CD4-positive, alpha-beta T cell (primary cell): ENCODE results near the gene TCTN2. TPM values are rescaled to one million over a fixed set of nuclear protein-coding genes. Genes with fewer than 3 reads are reported as not detected.

Experiments
- ATAC-seq: fragments of 200-7000 bp; cut with Tn5 transposase; one replicate; pipeline ENCODE4 v1.10.0; 2022; ENCODE audit warnings: mild to moderate bottlenecking; ENCODE audit not compliant: poor library complexity
- CTCF ChIA-PET: fragments of 350-600 bp; sonication (Branson Sonifier 250); formaldehyde crosslinking; loops from one replicate; lab custom pipeline; 2021; ENCODE audit warnings: antibody characterized with exemption, inconsistent platforms; lab: Charles Lee
- POLR2A ChIA-PET: fragments of 350-600 bp; sonication (Branson Sonifier 250); formaldehyde crosslinking; loops from one replicate; lab custom pipeline; 2021; ENCODE audit warnings: antibody characterized with exemption, inconsistent platforms; lab: Charles Lee
- DNase-seq, 14 experiments: peaks; one replicate each; pipeline ENCODE4 v3.0.0-alpha.2; 2013 to 2020; ENCODE audit warnings: mixed read lengths in 2 of 14
- H3K27ac ChIP-seq, 2 donors: one replicate each; pipeline versions ENCODE4 v1.5.1 to v1.7.0; 2013; ENCODE audit warnings: low read length in 2 of 2, low read depth in 1 of 2, mild to moderate bottlenecking in 1 of 2
- H3K27me3 ChIP-seq, 2 experiments: 1 replicate in 1 of 2; 2 replicates in 1 of 2; pipeline versions ENCODE4 v1.6.1 to v1.7.0; 2013; ENCODE audit warnings: low read length in 2 of 2, control low read depth in 1 of 2, mild to moderate bottlenecking in 1 of 2, moderate library complexity in 1 of 2; ENCODE audit not compliant: insufficient read depth in 2 of 2, control insufficient read depth in 1 of 2
- H3K36me3 ChIP-seq: one replicate; pipeline ENCODE4 v1.6.1; 2013; ENCODE audit warnings: low read length, control low read depth; ENCODE audit not compliant: insufficient read depth
- H3K4me1 ChIP-seq: one replicate; pipeline ENCODE4 v1.6.1; 2013; ENCODE audit warnings: low read length, control low read depth; ENCODE audit not compliant: insufficient read depth
- H3K4me3 ChIP-seq: one replicate; pipeline ENCODE4 v1.5.1; 2013; ENCODE audit warnings: mild to moderate bottlenecking, low read length, moderate library complexity
- H3K9me3 ChIP-seq, 2 experiments: 1 replicate in 1 of 2; 2 replicates in 1 of 2; pipeline versions ENCODE4 v1.6.1 to v1.7.0; 2013; ENCODE audit warnings: low read length in 2 of 2, mild to moderate bottlenecking in 2 of 2, control low read depth in 1 of 2, moderate library complexity in 1 of 2; ENCODE audit not compliant: control insufficient read depth in 1 of 2, insufficient read depth in 1 of 2
- H3K27ac Mint-ChIP-seq: one replicate; pipeline ENCODE4 v1.8.0; 2020; ENCODE audit warnings: mixed read lengths
- H3K27me3 Mint-ChIP-seq: one replicate; pipeline ENCODE4 v1.8.0; 2021; ENCODE audit warnings: mixed read lengths
- H3K36me3 Mint-ChIP-seq: one replicate; pipeline ENCODE4 v1.8.0; 2021; ENCODE audit warnings: low read depth, mixed read lengths
- H3K4me1 Mint-ChIP-seq: one replicate; pipeline ENCODE4 v1.8.0; 2021; ENCODE audit warnings: low read depth, mixed read lengths
- H3K4me3 Mint-ChIP-seq: one replicate; pipeline ENCODE4 v1.8.0; 2020; ENCODE audit warnings: mild to moderate bottlenecking, mixed read lengths
- H3K9me3 Mint-ChIP-seq: one replicate; pipeline ENCODE4 v1.8.0; 2020; ENCODE audit warnings: mixed read lengths
- CTCF ChIP-seq: fragments of 200-600 bp; IDR thresholded peaks from one replicate; pipeline ENCODE4 v1.8.0; 2022; ENCODE audit warnings: antibody characterized with exemption, mild to moderate bottlenecking
- intact Hi-C, 2 experiments: fragments of 100-400 bp; cut with DNase I in 1 of 2; cut with micrococcal nuclease in 1 of 2; formaldehyde crosslinking; loops; one replicate each; pipeline versions ENCODE4 v1.15.1 to v1.9.0; 2023 to 2025; cut with DNase I, micrococcal nuclease
- total RNA-seq, 174 experiments: library from RNA in 2 of 174; stranded (reverse) in 2 of 174; gene quantifications; one replicate each; pipeline ENCODE4 v1.2.3 and lab custom pipeline; 2021 to 2026

The TCTN2 gene
- total RNA-seq, 2 experiments from 2014 or later = 3.2 to 3.5 TPM

GRCh38 chr12:123744836-123745235 is 73.9 kb downstream of the TCTN2 start:
- Histone ChIP-seq H3K4me3 (no peak overlapping the region), H3K36me3 (peaks cover 74% of the 10 kb centered on the region), H3K27ac (no peak overlapping the region), H3K9me3 (no peaks in the 10 kb centered on the region), H3K27me3 (no peaks in the 10 kb centered on the region), H3K4me1 (peaks cover 7% of the 10 kb centered on the region)
- Mint-ChIP-seq H3K4me3 (no peak overlapping the region), H3K27me3 (no peaks in the 10 kb centered on the region), H3K27ac (peak overlapping the region; percentile 36), H3K9me3 (no peaks in the 10 kb centered on the region), H3K36me3 (peaks cover 78% of the 10 kb centered on the region), H3K4me1 (peaks cover 32% of the 10 kb centered on the region)
- ChIA-PET CTCF (interaction anchor here (1.3 kb wide), 1 partner anchor 17 kb away, joined by 3 read pairs; the partner anchor contains the start of gene DNAH10), POLR2A (no interaction called here)
- ATAC-seq (no peak), DNase-seq (no peak)
- intact Hi-C loops = loop anchor here in 1 of 2 experiments (10.0 kb wide), 1 partner anchor 240 kb away; no protein-coding TSS in a partner anchor
- TF ChIP-seq CTCF = no peak

- no peaks in the 10 kb centered on the region for H3K9me3 ChIP-seq
- no peaks in the 10 kb centered on the region for H3K27me3 ChIP-seq
- H3K36me3 ChIP-seq = peaks cover 66% of the 10 kb centered on the region
- peak overlapping the region; percentile 83 for H3K27ac Mint-ChIP-seq
- H3K4me3 Mint-ChIP-seq = peak overlapping the region; percentile 17
- ChIA-PET POLR2A (no interaction called here), CTCF (no interaction called here)
- peaks cover 32% of the 10 kb centered on the region for H3K4me1 Mint-ChIP-seq
- intact Hi-C loops = loop anchor here in 1 of 2 experiments (10.0 kb wide), 1 partner anchor 237 kb away; no protein-coding TSS in a partner anchor
- DNase-seq (no peak), ATAC-seq (peak; percentile 70)
- H3K9me3 Mint-ChIP-seq = no peaks in the 10 kb centered on the region
- no peaks in the 10 kb centered on the region for H3K27me3 Mint-ChIP-seq
- no peak overlapping the region for H3K27ac ChIP-seq
- peaks cover 74% of the 10 kb centered on the region for H3K36me3 Mint-ChIP-seq
- no peak for TF ChIP-seq CTCF
- H3K4me3 ChIP-seq = no peak overlapping the region
- H3K4me1 ChIP-seq = peaks cover 2% of the 10 kb centered on the region
Measured at GRCh38 chr12:123747309-123747708, 76.4 kb downstream of the TCTN2 start.

GRCh38 chr12:123748161-123748560 is 77.2 kb downstream of the TCTN2 start:
- no peaks in the 10 kb centered on the region for H3K27me3 ChIP-seq
- ChIA-PET POLR2A (no interaction called here), CTCF (no interaction called here)
- H3K27me3 Mint-ChIP-seq = no peaks in the 10 kb centered on the region
- H3K36me3 ChIP-seq = peaks cover 66% of the 10 kb centered on the region
- H3K4me1 ChIP-seq = no peaks in the 10 kb centered on the region
- peaks cover 73% of the 10 kb centered on the region for H3K36me3 Mint-ChIP-seq
- no peak overlapping the region for H3K4me3 ChIP-seq
- no peaks in the 10 kb centered on the region for H3K9me3 Mint-ChIP-seq
- DNase-seq (no peak), ATAC-seq (no peak)
- H3K27ac Mint-ChIP-seq = peak overlapping the region; percentile 83
- no peak overlapping the region for H3K4me3 Mint-ChIP-seq
- TF ChIP-seq CTCF = no peak
- intact Hi-C loops = loop anchor here in 1 of 2 experiments (10.0 kb wide), 1 partner anchor 237 kb away; no protein-coding TSS in a partner anchor
- no peak overlapping the region for H3K27ac ChIP-seq
- no peaks in the 10 kb centered on the region for H3K9me3 ChIP-seq
- peaks cover 27% of the 10 kb centered on the region for H3K4me1 Mint-ChIP-seq
